ELF-1 (cell line): Measurements from ENCODE around the gene NEAT1.
"Not testable (repeated sequence)": the region's sequence is repeated elsewhere in the genome, so short reads cannot be mapped to it uniquely, and the experiment has no call there.

Source experiments
- DNase-seq: peaks from one replicate; pipeline ENCODE4 v3.0.0-alpha.2; 2016; ENCODE audit warnings: low read depth, low spot score

NEAT1 gene

GRCh38 chr11:65448418-65449105 lies 26.0 kb downstream of the NEAT1 start:
- peak; percentile 93 for DNase-seq

DNA sequence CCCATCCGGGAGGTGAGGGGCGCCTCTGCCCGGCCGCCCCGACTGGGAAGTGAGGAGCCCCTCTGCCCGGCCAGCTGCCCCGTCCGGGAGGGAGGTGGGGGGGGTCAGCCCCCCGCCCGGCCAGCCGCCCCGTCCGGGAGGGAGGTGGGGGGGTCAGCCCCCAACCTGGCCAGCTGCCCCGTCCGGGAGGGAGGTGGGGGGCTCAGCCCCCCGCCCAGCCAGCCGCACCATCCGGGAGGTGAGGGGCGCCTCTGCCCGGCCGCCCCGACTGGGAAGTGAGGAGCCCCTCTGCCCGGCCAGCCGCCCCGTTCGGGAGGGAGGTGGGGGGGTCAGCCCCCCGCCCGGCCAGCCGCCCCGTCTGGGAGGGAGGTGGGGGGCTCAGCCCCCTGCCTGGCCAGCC lies 28.7 kb downstream of the NEAT1 start:
- DNase-seq = not testable (repeated sequence)

GRCh38 chr11:65452259-65452658 lies 29.7 kb downstream of the NEAT1 start:
- not testable (repeated sequence) for DNase-seq

DNA sequence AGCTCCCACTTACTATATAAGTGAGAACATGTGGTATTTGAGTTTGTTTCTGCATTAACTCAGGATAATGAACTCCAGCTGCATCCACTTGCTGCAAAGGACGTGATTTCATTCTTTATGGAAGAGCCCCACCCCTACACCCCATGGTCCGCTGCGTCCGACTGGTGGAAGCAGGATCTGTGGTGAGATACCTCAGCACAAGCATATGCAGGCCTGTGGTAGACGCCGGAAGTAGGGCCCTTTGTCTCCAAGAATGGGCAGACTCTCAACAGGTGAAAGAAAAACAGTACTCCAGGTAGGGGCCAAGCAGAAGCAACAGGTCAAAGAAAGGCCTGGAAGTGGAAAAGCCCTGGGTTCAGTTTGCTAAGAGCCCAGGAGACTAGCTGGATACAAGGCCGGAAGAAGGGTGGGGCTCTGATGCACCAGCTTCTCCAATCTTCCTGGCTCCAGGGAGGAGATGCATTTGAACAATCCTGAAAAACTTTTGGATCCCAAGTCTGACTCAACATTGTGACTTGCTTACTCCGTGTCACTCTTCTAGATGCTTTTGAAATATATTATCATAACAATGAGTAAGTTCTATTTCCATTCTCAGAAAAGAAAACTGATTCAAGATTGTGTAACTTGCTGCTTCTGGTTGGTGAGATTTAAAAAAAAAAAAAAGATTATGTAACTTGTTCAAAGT lies 30.4 kb downstream of the NEAT1 start:
- DNase-seq = no peak

- DNase-seq = no peak
These were observed 31.7 kb downstream of the NEAT1 start for GRCh38 chr11:65454311-65454695.

DNA sequence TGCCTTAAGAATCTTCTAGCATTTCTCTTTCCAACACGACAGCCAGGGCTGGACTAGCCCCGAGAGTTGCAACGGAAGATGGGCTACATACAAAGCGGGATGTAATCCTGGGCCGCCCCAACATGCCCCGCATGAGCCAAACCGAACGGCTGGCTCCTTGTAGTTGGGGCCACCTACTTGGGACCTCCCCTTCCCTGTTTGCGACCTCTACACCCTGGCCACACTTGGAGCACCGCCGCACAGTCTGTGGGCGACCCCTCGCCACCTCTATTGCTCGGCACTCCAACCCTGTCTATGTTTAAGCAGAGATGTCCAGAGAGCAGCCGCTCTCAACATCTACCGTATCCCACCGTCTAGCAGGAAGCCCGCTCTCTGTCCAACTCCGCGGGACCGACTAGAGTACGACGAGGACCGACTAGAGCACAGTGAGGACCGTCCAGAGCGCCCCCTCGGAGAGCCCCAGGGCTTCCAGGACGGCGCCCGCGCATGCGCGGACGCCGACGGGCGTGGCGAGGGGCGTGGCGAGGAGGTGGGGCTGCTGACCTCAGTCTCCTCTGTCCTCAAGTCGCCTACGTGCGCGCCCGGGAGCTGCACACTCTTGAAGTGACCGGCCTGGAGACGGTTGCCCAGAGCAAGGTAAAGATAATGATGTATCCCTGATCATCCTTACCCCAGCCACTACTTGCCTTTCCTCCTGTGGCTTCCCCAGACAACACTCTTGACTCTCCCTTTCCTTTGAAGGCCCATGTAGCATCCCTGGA lies 32.3 kb downstream of the NEAT1 start:
- DNase-seq = peak; percentile 97

DNA sequence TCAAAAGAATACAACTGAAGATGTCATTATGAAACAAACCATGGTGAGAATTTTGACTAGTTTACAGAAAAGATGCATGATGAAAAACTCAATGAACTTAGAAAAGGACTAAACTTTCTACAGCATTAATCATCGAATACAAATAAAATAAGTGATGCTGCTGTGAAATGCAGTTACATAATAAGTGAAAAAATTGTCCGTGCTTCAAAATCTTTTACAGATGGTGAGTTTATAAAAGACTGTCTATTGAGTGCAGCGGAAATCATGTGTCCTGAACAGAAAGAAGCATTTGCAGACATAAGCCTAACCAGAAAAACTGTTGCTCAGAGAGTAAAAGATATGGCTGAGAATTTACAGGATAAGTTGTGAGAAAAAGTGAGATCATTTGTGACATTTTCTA lies 33.8 kb downstream of the NEAT1 start:
- no peak for DNase-seq

DNA sequence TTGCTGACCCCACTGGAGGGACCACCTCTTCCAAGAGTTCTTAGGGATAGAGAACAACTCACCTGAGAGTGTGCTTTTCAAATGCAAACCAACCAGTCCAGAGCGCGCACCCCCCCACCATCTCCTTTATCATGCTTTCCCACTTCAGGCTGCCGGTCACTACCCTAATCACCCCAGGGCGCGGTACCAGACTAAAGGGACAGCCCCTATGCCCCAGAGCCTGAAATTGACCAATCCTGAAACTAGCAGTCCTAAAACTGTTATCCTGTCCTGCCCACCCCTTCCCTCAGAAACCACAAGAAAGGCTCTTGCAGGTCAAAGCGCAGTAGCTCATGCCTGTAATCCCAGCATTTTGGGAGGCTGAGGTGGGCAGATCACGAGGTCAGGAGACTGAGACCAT lies 37.0 kb downstream of the NEAT1 start:
- DNase-seq = peak; percentile 90

DNA sequence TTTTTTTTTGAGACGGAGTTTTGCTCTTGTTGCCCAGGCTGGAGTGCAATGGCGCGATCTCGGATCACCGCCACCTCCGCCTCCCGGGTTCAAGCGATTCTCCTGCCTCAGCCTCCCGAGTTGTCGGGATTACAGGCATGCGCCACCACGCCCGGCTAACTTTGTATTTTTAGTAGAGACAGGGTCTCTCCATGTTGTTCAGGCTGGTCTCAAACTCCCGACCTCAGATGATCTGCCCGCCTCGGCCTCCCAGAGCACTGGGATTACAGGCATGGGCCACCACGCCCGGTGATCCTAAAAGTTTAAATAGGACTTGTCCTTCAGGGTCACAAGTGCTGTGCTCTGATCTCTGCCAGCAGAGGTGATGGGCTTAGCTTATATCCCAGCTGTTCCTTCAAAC lies 42.9 kb downstream of the NEAT1 start:
- not testable (repeated sequence) for DNase-seq

DNA sequence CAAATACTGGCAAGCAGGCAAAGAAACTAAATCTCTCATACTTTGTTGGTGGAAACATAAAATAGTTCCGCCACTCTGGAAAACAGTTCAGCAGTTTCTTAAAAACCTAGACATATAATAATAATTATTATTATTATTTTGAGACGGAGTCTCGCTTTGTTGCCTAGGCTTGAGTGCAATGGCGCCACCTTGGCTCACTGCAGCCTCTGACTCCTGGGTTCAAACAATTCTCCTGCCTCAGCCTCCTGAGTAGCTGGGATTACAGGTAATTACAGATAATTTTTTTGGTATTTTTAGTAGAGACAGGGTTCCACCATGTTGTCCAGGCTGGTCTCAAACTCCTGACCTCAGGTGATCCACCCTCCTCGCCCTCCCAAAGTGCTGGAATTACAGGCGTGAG lies 44.7 kb downstream of the NEAT1 start:
- not testable (repeated sequence) for DNase-seq

- peak; percentile 91 for DNase-seq
These were observed 46.3 kb downstream of the NEAT1 start for GRCh38 chr11:65468874-65469333.

DNA sequence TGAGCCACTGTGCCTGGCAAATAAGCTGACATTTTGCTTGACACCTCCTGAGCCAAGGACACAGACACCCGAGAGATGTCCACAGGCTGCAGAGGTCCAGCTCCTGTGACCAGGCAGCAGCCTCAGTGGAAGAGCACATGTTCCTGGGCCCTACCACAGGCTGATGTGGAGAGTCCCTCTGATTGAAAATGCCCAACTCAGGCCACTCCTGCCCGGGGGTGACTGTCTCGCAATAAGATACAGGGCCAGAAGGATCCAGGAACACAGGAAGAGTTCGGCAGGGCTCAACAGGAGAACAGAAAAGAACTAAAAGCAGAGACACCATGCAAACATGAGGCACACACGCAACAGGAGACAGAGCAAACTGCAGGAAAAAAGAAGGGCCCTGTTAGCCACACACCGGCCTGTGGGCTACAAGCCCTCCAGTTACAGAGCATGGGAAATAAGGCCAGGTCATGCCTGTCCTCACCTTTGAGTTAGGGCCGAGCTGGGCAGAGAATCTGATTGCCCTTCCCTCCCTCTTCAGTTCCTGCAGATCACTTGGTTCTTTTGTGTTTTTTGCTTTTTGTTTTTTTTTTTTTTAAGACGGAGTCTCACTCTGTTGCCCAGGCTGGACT lies 47.9 kb downstream of the NEAT1 start:
- no peak for DNase-seq

DNA sequence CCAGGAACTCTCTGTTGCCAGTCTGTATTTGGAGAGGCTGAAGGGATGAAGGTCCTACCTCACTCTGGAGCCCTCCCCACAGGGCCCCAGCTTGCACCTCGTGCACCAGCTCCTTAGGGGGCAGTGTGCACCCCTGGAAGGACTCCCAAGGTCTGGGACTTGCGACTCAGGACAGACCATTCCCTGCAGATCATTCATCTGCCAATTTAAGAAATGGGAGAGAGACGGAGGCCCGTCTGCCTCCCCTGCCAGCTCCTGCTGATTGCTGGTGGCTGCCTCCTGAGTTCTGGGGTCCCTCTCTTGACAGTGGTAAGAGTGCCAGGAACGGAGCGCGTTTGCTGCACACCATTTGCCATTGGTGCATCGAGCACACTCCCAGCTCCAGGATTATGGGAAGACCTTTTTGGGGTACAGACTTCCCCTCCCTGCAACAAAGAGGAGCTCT lies 48.9 kb downstream of the NEAT1 start:
- DNase-seq = peak; percentile 75

GRCh38 chr11:65472588-65473277 lies 50.1 kb downstream of the NEAT1 start:
- DNase-seq = not testable (repeated sequence)

GRCh38 chr11:65473278-65473860 lies 50.8 kb downstream of the NEAT1 start:
- no peak for DNase-seq

- DNase-seq = no peak
These were observed 52.3 kb downstream of the NEAT1 start for GRCh38 chr11:65474864-65475263.

GRCh38 chr11:65476632-65477148 lies 54.1 kb downstream of the NEAT1 start:
- DNase-seq = no peak

- DNase-seq = peak; percentile 97
These were observed 54.8 kb downstream of the NEAT1 start for GRCh38 chr11:65477149-65477965.

DNA sequence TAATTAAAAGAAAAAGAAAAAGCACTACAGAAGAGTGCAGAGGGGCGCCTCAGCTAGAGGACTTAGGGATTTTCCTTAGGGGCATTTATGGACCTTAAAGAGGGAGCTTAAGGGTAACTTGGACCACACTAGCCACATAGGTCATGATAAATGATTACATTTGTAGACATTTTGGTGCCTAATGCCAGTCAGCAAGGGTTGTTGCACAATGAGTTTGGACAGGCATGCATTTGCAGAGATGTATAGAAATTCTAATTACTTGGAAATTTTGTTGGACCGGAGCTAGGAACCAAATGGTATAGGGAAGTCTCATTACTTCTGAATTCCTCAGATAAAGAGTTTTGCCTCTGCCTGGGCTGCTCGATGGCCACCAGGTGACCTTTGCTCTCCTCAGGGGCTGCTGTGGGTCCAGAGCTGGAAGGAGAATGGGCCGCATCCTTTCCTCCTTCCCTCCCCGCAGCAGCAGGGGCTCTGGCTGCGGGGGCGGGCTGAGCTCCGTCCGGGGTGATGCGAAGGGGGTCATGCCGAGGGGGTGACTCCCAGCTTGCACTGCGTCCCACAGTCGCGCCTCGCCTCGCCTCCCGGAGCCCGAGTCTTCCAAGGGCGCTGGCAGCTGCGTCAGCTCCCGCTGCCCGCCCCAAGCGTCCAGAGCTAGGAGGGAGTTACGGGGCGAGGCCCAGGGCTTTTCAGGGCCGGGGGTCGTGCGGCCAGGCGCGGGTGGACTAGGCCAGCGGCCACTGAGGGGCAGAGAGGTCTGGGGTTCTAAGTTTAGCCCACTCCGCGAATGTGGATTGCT lies 56.0 kb downstream of the NEAT1 start:
- no peak for DNase-seq
